Uterus (tissue), 2 donors: ENCODE results near the gene CRNKL1.

Source experiments
- POLR2A ChIP-seq, 2 donors: fragments of 450-650 bp; IDR thresholded peaks; one replicate each; pipeline ENCODE4 v1.6.1; 2016; ENCODE audit warnings: antibody characterized with exemption in 2 of 2, mild to moderate bottlenecking in 1 of 2, moderate library complexity in 1 of 2
- TF ChIP-seq, protein P1 (sequence below), 4 experiments: fragments of 200-600 bp in 2 of 4; fragments of 450-650 bp in 2 of 4; sonication (generic) in 2 of 4; IDR thresholded peaks; one replicate each; pipeline ENCODE4 v1.5.1; 2016 to 2019; ENCODE audit warnings: antibody characterized with exemption in 4 of 4, mild to moderate bottlenecking in 2 of 4, moderate library complexity in 1 of 4

DNA sequence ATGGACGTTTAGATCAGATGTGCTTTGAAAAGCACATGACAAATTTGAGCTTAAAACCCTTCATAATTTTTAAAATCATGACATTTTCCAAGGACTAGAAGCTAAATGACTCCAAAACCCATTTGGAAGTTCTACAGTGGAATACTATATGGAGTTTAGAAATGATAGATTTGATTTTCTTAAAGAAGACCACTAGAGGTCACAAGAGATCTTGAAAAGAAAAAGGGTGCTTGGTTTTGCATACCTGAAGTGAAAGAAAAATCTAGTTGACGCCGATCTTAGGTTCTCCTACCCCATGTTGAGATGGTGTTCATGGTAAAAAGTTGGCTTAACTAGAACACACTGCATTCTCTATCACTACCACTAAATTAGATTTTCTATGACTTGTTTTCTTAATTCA is 31.5 kb upstream of the CRNKL1 start:
- no peak for TF ChIP-seq POLR2A (IDR thresholded peaks at IDR 0.05)
- TF ChIP-seq, protein P1, sequence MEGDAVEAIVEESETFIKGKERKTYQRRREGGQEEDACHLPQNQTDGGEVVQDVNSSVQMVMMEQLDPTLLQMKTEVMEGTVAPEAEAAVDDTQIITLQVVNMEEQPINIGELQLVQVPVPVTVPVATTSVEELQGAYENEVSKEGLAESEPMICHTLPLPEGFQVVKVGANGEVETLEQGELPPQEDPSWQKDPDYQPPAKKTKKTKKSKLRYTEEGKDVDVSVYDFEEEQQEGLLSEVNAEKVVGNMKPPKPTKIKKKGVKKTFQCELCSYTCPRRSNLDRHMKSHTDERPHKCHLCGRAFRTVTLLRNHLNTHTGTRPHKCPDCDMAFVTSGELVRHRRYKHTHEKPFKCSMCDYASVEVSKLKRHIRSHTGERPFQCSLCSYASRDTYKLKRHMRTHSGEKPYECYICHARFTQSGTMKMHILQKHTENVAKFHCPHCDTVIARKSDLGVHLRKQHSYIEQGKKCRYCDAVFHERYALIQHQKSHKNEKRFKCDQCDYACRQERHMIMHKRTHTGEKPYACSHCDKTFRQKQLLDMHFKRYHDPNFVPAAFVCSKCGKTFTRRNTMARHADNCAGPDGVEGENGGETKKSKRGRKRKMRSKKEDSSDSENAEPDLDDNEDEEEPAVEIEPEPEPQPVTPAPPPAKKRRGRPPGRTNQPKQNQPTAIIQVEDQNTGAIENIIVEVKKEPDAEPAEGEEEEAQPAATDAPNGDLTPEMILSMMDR (IDR thresholded peaks at IDR 0.05), result peak; percentile 36 to 56 (median 43)
